ENCODE measurements around the gene JPH2.

- TF ChIP-seq CTCF (IDR thresholded peaks at IDR 0.05; ENCODE audit: low read depth, low read length) = no peak
- TF ChIP-seq MAX (IDR thresholded peaks at IDR 0.05; ENCODE audit: low read depth, low read length) = no peak
- no peak for TF ChIP-seq POLR2A (IDR thresholded peaks at IDR 0.05; ENCODE audit: extremely low read depth, insufficient read length)
- TF ChIP-seq MYC (IDR thresholded peaks at IDR 0.05; ENCODE audit: low read depth, low read length) = no peak
Observed at GRCh38 chr20:44219170-44219730, 32.3 kb upstream of the JPH2 start.
